Adrenal gland (tissue), 5 donors: ENCODE measurements around the gene PLGRKT.

Source experiments
- POLR2A ChIP-seq, 2 donors: fragments of 450-650 bp; IDR thresholded peaks; one replicate each; pipeline ENCODE4 v1.6.1; 2017; ENCODE audit warnings: antibody characterized with exemption in 2 of 2, mild to moderate bottlenecking in 2 of 2, moderate library complexity in 1 of 2
- TF ChIP-seq, protein P1 (sequence below), 6 experiments: fragments of 450-650 bp in 4 of 6; fragments of 200-600 bp in 2 of 6; sonication (generic) in 1 of 6; IDR thresholded peaks; 1 replicate in 5 of 6; 2 replicates in 1 of 6; pipeline versions ENCODE4 v1.5.1 to v1.8.0; 2016 to 2021; ENCODE audit warnings: antibody characterized with exemption in 6 of 6, mild to moderate bottlenecking in 2 of 6, moderate library complexity in 1 of 6
- donor health status: DM: no; HTN: no; CAD: no.

DNA sequence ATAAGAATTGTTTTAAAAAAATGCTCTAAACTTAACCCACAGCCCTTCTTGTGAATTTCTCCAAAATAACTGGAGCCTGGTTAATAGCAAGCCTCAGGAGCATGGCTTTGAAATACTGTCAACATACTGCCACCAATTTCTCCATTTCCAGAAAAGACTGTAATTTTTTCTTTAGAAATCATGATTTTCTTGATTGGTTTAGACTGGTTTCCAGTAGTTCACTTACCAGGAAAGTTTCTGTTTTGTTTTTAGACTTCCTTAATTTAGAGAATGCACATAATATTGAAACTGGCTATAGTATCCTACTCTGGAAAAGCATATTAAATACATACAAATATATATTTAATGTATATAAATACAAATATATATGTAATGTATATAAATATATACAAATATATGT is 8.2 kb upstream of the PLGRKT start:
- TF ChIP-seq, protein P1, sequence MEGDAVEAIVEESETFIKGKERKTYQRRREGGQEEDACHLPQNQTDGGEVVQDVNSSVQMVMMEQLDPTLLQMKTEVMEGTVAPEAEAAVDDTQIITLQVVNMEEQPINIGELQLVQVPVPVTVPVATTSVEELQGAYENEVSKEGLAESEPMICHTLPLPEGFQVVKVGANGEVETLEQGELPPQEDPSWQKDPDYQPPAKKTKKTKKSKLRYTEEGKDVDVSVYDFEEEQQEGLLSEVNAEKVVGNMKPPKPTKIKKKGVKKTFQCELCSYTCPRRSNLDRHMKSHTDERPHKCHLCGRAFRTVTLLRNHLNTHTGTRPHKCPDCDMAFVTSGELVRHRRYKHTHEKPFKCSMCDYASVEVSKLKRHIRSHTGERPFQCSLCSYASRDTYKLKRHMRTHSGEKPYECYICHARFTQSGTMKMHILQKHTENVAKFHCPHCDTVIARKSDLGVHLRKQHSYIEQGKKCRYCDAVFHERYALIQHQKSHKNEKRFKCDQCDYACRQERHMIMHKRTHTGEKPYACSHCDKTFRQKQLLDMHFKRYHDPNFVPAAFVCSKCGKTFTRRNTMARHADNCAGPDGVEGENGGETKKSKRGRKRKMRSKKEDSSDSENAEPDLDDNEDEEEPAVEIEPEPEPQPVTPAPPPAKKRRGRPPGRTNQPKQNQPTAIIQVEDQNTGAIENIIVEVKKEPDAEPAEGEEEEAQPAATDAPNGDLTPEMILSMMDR (IDR thresholded peaks at IDR 0.05) = no peak
- no peak for TF ChIP-seq POLR2A (IDR thresholded peaks at IDR 0.05)
